OCI-LY7 (cell line): ENCODE results near the gene IRF8.

ENCODE experiments used
- EZH2phosphoT487 ChIP-seq: fragments of 200-600 bp; sonication (generic); IDR thresholded peaks from 2 replicates; pipeline ENCODE4 v1.6.1; 2018; ENCODE audit warnings: low read depth, borderline replicate concordance, mild to moderate bottlenecking, mixed run types, antibody characterized with exemption, low read length, moderate library complexity, mixed read lengths
- TF ChIP-seq, protein P1 (sequence below): fragments of 200-600 bp; sonication (generic); conservative IDR thresholded peaks from 2 replicates; pipeline ENCODE4 v1.5.1; 2014; ENCODE audit warnings: mild to moderate bottlenecking, antibody characterized with exemption, low read length, moderate library complexity, mixed read lengths

DNA sequence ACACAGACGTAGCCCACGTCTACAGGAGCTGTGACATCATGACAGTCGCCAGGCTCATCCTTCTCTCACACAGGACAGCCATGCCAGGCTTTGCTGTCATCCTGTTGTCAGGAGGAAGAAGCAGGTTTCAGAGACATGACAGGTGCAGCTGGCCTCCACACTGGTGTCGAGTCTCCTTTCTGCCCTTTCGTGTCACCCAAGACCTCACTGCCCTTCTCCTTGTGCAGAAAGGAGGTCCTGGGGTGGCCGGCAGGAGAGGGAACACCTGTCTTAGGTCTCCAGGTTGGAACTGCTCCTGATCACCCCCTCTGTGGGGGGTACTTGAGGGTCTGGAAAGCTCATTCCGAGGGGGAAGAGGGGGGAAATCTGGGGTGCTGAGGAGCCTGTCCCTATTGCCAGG, 41.6 kb upstream of the IRF8 start:
- TF ChIP-seq, protein P1, sequence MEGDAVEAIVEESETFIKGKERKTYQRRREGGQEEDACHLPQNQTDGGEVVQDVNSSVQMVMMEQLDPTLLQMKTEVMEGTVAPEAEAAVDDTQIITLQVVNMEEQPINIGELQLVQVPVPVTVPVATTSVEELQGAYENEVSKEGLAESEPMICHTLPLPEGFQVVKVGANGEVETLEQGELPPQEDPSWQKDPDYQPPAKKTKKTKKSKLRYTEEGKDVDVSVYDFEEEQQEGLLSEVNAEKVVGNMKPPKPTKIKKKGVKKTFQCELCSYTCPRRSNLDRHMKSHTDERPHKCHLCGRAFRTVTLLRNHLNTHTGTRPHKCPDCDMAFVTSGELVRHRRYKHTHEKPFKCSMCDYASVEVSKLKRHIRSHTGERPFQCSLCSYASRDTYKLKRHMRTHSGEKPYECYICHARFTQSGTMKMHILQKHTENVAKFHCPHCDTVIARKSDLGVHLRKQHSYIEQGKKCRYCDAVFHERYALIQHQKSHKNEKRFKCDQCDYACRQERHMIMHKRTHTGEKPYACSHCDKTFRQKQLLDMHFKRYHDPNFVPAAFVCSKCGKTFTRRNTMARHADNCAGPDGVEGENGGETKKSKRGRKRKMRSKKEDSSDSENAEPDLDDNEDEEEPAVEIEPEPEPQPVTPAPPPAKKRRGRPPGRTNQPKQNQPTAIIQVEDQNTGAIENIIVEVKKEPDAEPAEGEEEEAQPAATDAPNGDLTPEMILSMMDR, result no peak
- TF ChIP-seq EZH2phosphoT487, result no peak
